Measurements from ENCODE around the gene USP47. TPM values are rescaled to one million over a fixed set of nuclear protein-coding genes. Genes with fewer than 3 reads are reported as not detected.

Gene USP47
- total RNA-seq, 2 experiments from 2014 or later: 41.3 to 43.8 TPM

DNA sequence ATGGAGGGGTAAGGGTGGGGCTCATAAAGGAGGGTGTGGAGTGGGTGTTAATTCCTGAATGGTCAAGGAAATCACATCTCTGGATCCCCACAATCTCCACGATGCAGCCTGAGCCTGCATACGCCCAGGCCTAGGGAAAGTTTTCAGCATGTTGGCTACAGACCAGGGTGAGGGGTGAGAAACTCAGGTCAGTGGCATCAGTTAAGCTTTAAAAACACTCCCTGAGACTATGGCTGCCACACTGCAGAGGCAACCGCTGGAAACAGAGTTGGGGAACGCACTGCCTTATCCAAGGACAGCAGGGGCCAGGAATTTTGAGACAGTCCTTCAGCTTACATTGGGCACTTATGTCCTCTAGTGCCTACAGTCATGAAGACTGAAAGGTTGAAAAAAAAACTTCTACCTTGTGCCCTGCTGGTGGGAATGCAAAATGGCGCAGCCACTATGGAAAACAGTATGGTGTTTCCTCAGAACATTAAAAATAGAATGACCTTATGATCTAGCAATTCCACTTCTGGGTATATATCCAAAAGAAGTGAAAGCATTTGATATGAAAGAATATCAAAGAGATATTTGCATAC lies 147.0 kb downstream of the USP47 start:
- DNase-seq: no peak
- H3K36me3 Mint-ChIP-seq: no peaks in the 10 kb centered on the region
- H3K4me1 Mint-ChIP-seq: peaks cover 5% of the 10 kb centered on the region
- H3K27ac Mint-ChIP-seq: no peak overlapping the region
- H3K27me3 Mint-ChIP-seq: peaks cover 3% of the 10 kb centered on the region
- no peaks in the 10 kb centered on the region for H3K9me3 Mint-ChIP-seq
- H3K4me3 Mint-ChIP-seq: no peak overlapping the region

- peaks cover 3% of the 10 kb centered on the region for H3K27me3 Mint-ChIP-seq
- H3K9me3 Mint-ChIP-seq: no peaks in the 10 kb centered on the region
Observed at GRCh38 chr11:11989774-11990744, 148.3 kb downstream of the USP47 start.

DNA sequence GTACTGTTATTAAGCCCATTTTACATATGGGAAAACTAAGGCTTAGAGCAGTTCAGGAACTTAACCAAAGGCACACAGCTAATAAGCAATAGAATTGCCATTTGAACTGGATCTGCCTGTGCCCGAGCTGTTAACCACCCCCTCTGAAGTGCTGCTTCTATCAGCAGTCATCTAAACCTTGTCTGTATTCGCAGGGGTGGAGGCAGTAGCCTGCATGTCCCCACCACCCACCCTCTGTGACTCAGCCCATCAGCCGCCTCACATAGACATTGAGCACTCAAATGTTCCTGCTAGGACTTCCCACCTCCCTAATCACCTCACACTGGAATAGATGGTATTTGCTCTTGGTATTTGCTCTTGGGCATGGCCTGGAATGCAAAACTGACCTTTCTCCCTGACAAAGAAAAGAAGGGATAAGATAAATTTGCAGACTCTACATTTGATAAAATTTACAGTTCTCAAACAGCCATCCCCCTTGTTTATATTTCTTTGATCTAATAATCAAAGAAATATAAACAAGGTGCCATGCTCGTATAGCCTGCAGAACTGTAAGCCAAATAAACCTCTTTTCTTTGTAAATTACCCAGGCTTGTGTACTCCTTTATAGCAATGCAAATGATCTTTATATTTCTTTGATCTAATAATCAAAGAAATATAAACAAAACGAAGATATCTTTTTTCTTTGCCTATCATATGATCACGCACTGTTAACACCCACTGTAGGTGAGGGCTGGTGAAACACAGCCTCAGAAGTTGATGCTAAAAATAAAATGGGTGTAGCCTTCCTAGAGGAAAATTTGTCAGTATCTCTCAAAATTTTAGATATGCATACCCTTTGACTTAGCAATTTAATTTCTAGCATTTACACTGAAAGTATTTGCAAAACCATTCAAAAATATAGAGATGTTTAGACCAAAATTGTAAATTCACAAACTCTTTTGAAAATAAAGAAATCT lies 150.8 kb downstream of the USP47 start:
- Mint-ChIP-seq H3K4me3 (no peak overlapping the region), H3K27ac (no peak overlapping the region), H3K9me3 (no peaks in the 10 kb centered on the region), H3K36me3 (no peaks in the 10 kb centered on the region), H3K27me3 (peaks cover 9% of the 10 kb centered on the region), H3K4me1 (peaks cover 2% of the 10 kb centered on the region)
- DNase-seq: no peak

More at GRCh38 chr11:11989774-11990744, 148.3 kb downstream of the USP47 start:
- Mint-ChIP-seq H3K4me3 (no peak overlapping the region), H3K27ac (no peak overlapping the region), H3K36me3 (no peaks in the 10 kb centered on the region), H3K4me1 (peaks cover 5% of the 10 kb centered on the region)
- DNase-seq: no peak

DNA sequence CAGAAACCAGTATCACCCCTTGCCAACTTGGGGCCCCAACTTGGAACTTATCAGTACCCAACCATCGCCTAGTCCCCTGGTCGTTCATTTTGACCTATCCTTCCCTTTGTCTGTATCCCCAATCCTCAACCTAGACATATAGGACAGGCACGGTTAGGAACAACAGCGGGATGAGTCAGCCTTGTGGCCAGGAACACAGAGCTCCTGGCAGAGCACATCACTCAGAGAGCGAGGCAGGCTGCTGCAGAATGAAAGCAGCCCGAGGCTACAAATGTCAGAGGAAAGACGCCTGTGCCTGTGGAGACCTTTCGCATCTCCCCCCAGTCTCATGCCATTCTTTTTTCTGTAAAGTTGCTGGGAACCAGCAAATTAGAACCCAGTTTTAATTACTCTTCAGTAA lies 152.1 kb downstream of the USP47 start:
- Mint-ChIP-seq H3K4me3 (no peak overlapping the region), H3K27ac (no peak overlapping the region), H3K9me3 (no peaks in the 10 kb centered on the region), H3K36me3 (no peaks in the 10 kb centered on the region), H3K27me3 (peaks cover 13% of the 10 kb centered on the region), H3K4me1 (peaks cover 6% of the 10 kb centered on the region)
- no peak for DNase-seq

DNA sequence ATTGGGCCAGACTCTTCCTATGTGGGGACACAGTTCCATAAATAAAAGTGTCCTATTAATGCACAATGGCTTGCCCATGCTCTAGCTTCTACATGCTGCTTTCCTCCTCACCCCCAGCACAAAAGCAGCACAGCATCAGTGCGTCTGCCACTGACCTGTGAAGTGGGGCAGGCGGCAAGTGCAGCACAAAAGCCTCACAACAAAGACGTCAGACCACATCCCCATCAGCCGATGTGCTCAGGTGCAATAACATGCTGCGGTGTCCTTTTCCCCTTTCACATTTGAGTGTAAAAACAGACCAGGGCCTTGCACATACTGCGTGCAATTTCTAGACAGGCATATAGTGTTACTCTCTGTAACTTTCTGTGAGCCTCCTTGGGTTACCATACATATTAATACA lies 153.8 kb downstream of the USP47 start:
- Mint-ChIP-seq H3K27me3 (peaks cover 11% of the 10 kb centered on the region), H3K36me3 (no peaks in the 10 kb centered on the region), H3K27ac (no peak overlapping the region), H3K9me3 (no peaks in the 10 kb centered on the region), H3K4me3 (no peak overlapping the region), H3K4me1 (peaks cover 9% of the 10 kb centered on the region)
- no peak for DNase-seq

GRCh38 chr11:11996321-11997048 lies 154.7 kb downstream of the USP47 start:
- DNase-seq: no peak
- H3K27me3 Mint-ChIP-seq: peaks cover 9% of the 10 kb centered on the region
- H3K27ac Mint-ChIP-seq: no peak overlapping the region
- H3K4me1 Mint-ChIP-seq: peaks cover 9% of the 10 kb centered on the region
- no peaks in the 10 kb centered on the region for H3K36me3 Mint-ChIP-seq
- no peaks in the 10 kb centered on the region for H3K9me3 Mint-ChIP-seq
- H3K4me3 Mint-ChIP-seq: no peak overlapping the region

GRCh38 chr11:11997049-11997322 lies 155.2 kb downstream of the USP47 start:
- peaks cover 9% of the 10 kb centered on the region for H3K4me1 Mint-ChIP-seq

DNA sequence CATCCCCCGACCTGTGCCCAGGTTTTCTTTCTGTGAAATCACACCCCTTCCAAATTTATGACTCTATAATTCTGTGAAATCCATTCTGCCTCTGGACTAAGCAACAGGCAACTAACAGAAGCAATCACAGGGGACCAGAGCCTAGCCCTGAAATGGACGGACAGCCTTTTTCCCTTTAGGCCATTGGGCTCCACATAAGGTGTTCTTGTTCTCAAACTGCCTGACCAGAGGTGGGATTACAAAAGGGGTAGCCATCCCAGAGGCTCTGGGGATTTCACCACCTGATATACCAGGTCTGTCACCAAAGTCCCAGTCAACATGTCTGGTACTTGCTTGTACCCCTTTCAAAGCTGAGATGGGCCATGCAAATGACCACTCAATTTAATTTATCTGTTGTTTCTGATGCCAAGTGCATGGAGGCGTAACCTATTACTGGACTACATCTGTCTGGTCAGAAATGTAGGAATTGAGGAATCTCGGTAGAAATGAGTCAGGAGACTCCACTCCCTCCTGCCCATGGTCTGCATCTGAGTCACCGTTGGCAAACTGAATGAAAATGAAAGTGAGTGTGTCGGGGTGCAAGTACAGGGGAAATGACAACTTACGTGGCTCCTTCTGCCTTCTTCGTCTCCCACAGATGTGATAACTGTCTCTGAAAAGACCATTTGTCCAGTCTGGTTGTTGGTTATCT lies 156.5 kb downstream of the USP47 start:
- H3K27me3 Mint-ChIP-seq: peaks cover 18% of the 10 kb centered on the region
- no peaks in the 10 kb centered on the region for H3K36me3 Mint-ChIP-seq
- peak overlapping the region; percentile 50 for H3K4me3 Mint-ChIP-seq
- peaks cover 9% of the 10 kb centered on the region for H3K4me1 Mint-ChIP-seq
- no peaks in the 10 kb centered on the region for H3K9me3 Mint-ChIP-seq
- DNase-seq: no peak
- H3K27ac Mint-ChIP-seq: no peak overlapping the region

More at GRCh38 chr11:11997049-11997322, 155.2 kb downstream of the USP47 start:
- no peak overlapping the region for H3K4me3 Mint-ChIP-seq
- H3K9me3 Mint-ChIP-seq: no peaks in the 10 kb centered on the region
- peaks cover 11% of the 10 kb centered on the region for H3K27me3 Mint-ChIP-seq
- no peak for DNase-seq
- no peak overlapping the region for H3K27ac Mint-ChIP-seq
- no peaks in the 10 kb centered on the region for H3K36me3 Mint-ChIP-seq

GRCh38 chr11:12001186-12001585 lies 159.4 kb downstream of the USP47 start:
- Mint-ChIP-seq H3K27me3 (peaks cover 37% of the 10 kb centered on the region), H3K36me3 (no peaks in the 10 kb centered on the region), H3K4me3 (no peak overlapping the region), H3K4me1 (peaks cover 9% of the 10 kb centered on the region), H3K9me3 (no peaks in the 10 kb centered on the region), H3K27ac (no peak overlapping the region)
- DNase-seq: no peak

DNA sequence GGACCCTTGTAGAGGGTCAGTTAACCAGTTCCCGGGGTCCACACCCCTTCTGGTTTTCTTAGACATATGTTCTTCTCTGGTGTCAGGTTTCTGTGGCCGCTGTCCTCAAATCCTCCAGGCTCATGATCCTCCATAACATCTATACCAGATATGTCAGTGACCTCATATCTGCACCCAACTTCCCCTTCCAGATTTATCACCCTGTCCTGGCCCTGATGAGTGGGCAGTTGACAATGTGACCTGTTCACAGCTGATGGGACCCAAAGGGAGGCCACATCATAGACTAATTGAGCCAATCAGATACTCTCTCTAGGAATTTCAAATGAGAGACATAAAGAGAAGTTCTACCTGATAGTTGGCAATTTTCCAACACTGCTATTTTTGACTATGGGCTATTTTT lies 161.6 kb downstream of the USP47 start:
- peaks cover 10% of the 10 kb centered on the region for H3K4me1 Mint-ChIP-seq
- peaks cover 49% of the 10 kb centered on the region for H3K27me3 Mint-ChIP-seq
- H3K9me3 Mint-ChIP-seq: no peaks in the 10 kb centered on the region
- DNase-seq: no peak
- H3K27ac Mint-ChIP-seq: no peak overlapping the region
- H3K36me3 Mint-ChIP-seq: no peaks in the 10 kb centered on the region
- H3K4me3 Mint-ChIP-seq: no peak overlapping the region

DNA sequence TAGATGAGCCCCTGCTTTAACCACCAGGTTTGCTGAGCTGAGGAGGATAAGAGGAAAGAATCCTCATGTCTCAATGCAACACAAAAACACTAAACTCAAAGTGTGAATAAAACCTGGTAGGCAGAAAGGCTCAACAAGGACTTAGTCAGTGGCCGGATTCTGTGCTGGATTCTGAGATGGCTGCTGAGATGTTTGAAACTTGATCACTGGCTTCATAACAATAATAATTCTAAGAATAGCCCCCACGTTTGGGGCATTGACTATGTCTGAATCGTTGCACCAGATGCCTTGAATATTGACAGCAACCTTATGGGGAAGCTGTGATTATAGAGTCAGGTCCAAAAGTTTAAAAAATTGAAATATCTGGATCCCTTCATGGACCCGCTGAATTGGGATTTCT lies 162.0 kb downstream of the USP47 start:
- H3K4me3 Mint-ChIP-seq: no peak overlapping the region
- H3K4me1 Mint-ChIP-seq: peaks cover 6% of the 10 kb centered on the region
- no peaks in the 10 kb centered on the region for H3K36me3 Mint-ChIP-seq
- H3K27me3 Mint-ChIP-seq: peaks cover 52% of the 10 kb centered on the region
- no peaks in the 10 kb centered on the region for H3K9me3 Mint-ChIP-seq
- DNase-seq: no peak
- no peak overlapping the region for H3K27ac Mint-ChIP-seq

- Mint-ChIP-seq H3K4me3 (no peak overlapping the region), H3K4me1 (peaks cover 4% of the 10 kb centered on the region), H3K27me3 (peaks cover 63% of the 10 kb centered on the region), H3K9me3 (no peaks in the 10 kb centered on the region), H3K36me3 (no peaks in the 10 kb centered on the region), H3K27ac (no peak overlapping the region)
- no peak for DNase-seq
Observed at GRCh38 chr11:12005061-12005460, 163.3 kb downstream of the USP47 start.

- Mint-ChIP-seq H3K36me3 (no peaks in the 10 kb centered on the region), H3K27ac (no peak overlapping the region), H3K9me3 (no peaks in the 10 kb centered on the region), H3K27me3 (peaks cover 67% of the 10 kb centered on the region), H3K4me1 (peaks cover 4% of the 10 kb centered on the region), H3K4me3 (no peak overlapping the region)
- DNase-seq: no peak
Observed at GRCh38 chr11:12005476-12005875, 163.7 kb downstream of the USP47 start.
